ENCODE results near the gene ILK. TPM values are rescaled to one million over a fixed set of nuclear protein-coding genes. Genes with fewer than 3 reads are reported as not detected.

The ILK gene
- total and polyA plus RNA-seq, 2 donors (not counting 3 experiments of a cell fraction or from before 2014, with no cell fraction given), result 221 to 296 TPM

DNA sequence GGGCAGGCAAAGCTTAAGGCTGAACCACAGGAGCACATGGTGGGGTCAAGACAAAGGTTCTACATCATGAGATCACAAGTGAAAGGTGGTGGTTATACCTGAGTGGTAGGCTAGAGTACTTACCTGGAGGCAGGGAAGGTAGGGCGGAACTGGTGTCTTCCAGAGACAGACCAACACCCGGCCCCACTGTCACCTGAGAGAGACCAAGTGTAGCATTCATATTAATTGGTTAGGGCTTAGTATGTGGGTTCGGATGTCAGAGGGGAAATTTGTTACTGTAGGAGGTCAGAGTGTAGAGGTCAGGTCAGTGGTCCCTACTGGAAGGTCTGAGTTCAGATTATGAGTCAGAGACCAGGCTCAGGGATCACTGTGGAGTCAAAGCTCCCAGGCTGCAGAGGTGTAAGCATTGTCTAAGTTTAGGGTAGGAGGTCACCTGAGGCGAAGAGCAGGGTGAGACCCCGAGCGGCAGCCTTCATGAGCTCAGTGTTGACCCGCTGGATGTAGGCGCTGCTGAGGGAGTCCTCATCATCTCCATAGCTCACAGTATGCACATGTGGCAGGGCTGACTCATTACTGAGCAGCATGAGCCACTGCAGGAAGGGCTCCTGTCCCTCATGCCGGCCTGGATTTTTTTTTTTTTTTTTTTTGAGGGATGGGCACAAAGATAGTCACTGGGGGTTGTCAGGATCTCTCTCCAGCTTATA, 12.5 kb downstream of the ILK start:
- no TSS peak for BruUV-seq (replicated peaks)
- Histone ChIP-seq H2AFZ (ENCODE audit: low read depth, low read length) (no peak overlapping the region), H3K79me2 (ENCODE audit: control insufficient read depth, insufficient read depth, low read length) (peaks cover 12% of the 10 kb centered on the region), H3K9me1 (replicated peaks; ENCODE audit: control insufficient read depth, extremely low read depth, insufficient read depth, low read length) (no peaks in the 10 kb centered on the region), H3K27me3 (ENCODE audit: control insufficient read depth in 2 of 2, insufficient read depth in 2 of 2, low read length in 2 of 2) (no peaks in the 10 kb centered on the region), H3K4me1 (ENCODE audit: control insufficient read depth, extremely low read depth, insufficient read depth, low read length) (peaks cover 47% of the 10 kb centered on the region), H3K36me3 (ENCODE audit: control insufficient read depth in 2 of 2, extremely low read depth in 1 of 2, insufficient read depth in 2 of 2, low read length in 2 of 2) (peaks cover 11 to 14% of the 10 kb centered on the region in 2 experiments), H3K4me3 (replicated peaks in 1 of 3; ENCODE audit: insufficient read depth in 1 of 3, low read depth in 1 of 3, low read length in 3 of 3) (no peak overlapping the region), H3K27ac (ENCODE audit: insufficient read depth, low read depth, low read length) (no peak overlapping the region), H4K20me1 (replicated peaks; ENCODE audit: control insufficient read depth, extremely low read depth, insufficient read depth, low read length) (no peaks in the 10 kb centered on the region), H3K9me3 (replicated peaks; ENCODE audit: control insufficient read depth, insufficient read depth, low read length) (no peaks in the 10 kb centered on the region), H3K9ac (replicated peaks; ENCODE audit: extremely low read depth, insufficient read depth, low read length) (no peak overlapping the region), H3K4me2 (ENCODE audit: insufficient read depth, low read length) (no peak overlapping the region)
- POLR2A ChIA-PET, result interaction anchor here (1.2 kb wide), 1 partner anchor 67 kb away, joined by 3 read pairs; the partner anchor contains the start of gene MRPL17
- CTCF ChIA-PET, result interaction anchor here (1.2 to 4.5 kb wide), 4 partner anchors 52 to 87 kb away, joined by 4 to 35 read pairs (median 20); partner anchors contain the start of gene MRPL17
- DNase-seq (ENCODE audit: low read depth, low spot score), result no peak
- intact Hi-C loops (cut with micrococcal nuclease) (loop anchor here (5.0 kb wide), 1 partner anchor 141 kb away; no protein-coding TSS in a partner anchor), dilution Hi-C loops (cut with MboI; ENCODE audit: extremely low pct_ligation_motif_present, low sequenced_read_pairs) (no loop called here)
- no peak for FAIRE-seq
- TF ChIP-seq MYC (IDR thresholded peaks at IDR 0.05; ENCODE audit: low read depth, low read length) (no peak), FOS (IDR thresholded peaks at IDR 0.05; ENCODE audit: borderline replicate concordance, insufficient read depth, low read length) (peak; percentile 35)
- TF ChIP-seq, protein P1, sequence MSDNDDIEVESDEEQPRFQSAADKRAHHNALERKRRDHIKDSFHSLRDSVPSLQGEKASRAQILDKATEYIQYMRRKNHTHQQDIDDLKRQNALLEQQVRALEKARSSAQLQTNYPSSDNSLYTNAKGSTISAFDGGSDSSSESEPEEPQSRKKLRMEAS (IDR thresholded peaks at IDR 0.05; ENCODE audit: insufficient read depth, insufficient read length), result no peak

DNA sequence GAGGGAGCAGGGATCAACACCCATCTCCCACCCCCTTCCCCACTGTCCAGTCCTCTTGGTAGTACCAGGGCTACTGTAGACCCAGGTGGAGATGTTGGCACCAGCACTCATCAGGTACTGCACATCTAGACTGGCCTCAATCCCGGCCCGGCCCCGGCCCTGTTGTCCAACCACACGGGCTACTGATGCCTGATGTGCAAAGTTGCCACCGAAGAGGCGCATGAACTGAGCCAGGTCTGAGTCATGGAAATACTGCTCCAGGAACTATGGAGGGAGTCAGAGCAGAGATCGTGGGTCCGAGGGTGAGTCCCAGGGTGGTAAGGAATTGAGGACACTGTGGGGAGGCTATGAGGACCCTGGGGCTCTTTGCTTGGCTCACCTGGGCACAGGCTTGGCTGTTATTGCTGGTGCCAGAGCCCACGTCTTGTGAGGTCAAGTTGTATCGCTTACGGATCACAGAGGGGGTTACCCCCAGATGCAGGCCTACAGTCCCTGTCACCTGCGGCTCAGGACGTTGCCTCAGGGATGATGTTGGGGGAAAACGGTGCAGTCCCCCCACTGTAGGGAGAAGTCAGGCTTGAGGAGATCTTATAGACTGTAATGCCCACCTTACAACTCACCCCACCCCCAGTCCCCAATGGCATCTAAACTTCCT, 13.1 kb downstream of the ILK start:
- POLR2A ChIA-PET, result interaction anchor here (1.2 kb wide), 2 partner anchors 67 to 79 kb away, joined by 3 to 4 read pairs; partner anchors contain the start of gene MRPL17
- H2AFZ ChIP-seq (ENCODE audit: low read depth, low read length), result no peak overlapping the region

More for the DNA sequence above, 13.1 kb downstream of the ILK start:
- dilution Hi-C loops (cut with MboI; ENCODE audit: extremely low pct_ligation_motif_present, low sequenced_read_pairs) (no loop called here), intact Hi-C loops (cut with micrococcal nuclease) (loop anchor here (5.0 kb wide), 1 partner anchor 141 kb away; no protein-coding TSS in a partner anchor)
- peaks cover 7% of the 10 kb centered on the region for H3K79me2 ChIP-seq (ENCODE audit: control insufficient read depth, insufficient read depth, low read length)
- TF ChIP-seq GATA2 (IDR thresholded peaks at IDR 0.05; ENCODE audit: insufficient read depth, insufficient read length, low read depth, low read length) (no peak), MYC (IDR thresholded peaks at IDR 0.05; ENCODE audit: low read depth, low read length) (no peak), POLR2A (IDR thresholded peaks at IDR 0.05; ENCODE audit: low read depth, low read length) (no peak), POLR2AphosphoS5 (IDR thresholded peaks at IDR 0.05; ENCODE audit: insufficient read depth, low read depth, low read length) (no peak), FOS (IDR thresholded peaks at IDR 0.05; ENCODE audit: borderline replicate concordance, insufficient read depth, low read length) (no peak), JUN (IDR thresholded peaks at IDR 0.05; ENCODE audit: borderline replicate concordance, insufficient read depth, insufficient read length, low read depth) (no peak)
- TF ChIP-seq, protein P2, sequence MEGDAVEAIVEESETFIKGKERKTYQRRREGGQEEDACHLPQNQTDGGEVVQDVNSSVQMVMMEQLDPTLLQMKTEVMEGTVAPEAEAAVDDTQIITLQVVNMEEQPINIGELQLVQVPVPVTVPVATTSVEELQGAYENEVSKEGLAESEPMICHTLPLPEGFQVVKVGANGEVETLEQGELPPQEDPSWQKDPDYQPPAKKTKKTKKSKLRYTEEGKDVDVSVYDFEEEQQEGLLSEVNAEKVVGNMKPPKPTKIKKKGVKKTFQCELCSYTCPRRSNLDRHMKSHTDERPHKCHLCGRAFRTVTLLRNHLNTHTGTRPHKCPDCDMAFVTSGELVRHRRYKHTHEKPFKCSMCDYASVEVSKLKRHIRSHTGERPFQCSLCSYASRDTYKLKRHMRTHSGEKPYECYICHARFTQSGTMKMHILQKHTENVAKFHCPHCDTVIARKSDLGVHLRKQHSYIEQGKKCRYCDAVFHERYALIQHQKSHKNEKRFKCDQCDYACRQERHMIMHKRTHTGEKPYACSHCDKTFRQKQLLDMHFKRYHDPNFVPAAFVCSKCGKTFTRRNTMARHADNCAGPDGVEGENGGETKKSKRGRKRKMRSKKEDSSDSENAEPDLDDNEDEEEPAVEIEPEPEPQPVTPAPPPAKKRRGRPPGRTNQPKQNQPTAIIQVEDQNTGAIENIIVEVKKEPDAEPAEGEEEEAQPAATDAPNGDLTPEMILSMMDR (IDR thresholded peaks at IDR 0.05; ENCODE audit: extremely low read depth in 1 of 2, insufficient read depth in 1 of 2, low read depth in 1 of 2, low read length in 2 of 2), result no peak
- H3K9me3 ChIP-seq (replicated peaks; ENCODE audit: control insufficient read depth, insufficient read depth, low read length), result no peaks in the 10 kb centered on the region
- H3K9me1 ChIP-seq (replicated peaks; ENCODE audit: control insufficient read depth, extremely low read depth, insufficient read depth, low read length), result no peaks in the 10 kb centered on the region
- no peak overlapping the region for H3K9ac ChIP-seq (replicated peaks; ENCODE audit: extremely low read depth, insufficient read depth, low read length)
- peaks cover 8 to 14% of the 10 kb centered on the region in 2 experiments for H3K36me3 ChIP-seq (ENCODE audit: control insufficient read depth in 2 of 2, extremely low read depth in 1 of 2, insufficient read depth in 2 of 2, low read length in 2 of 2)
- no peaks in the 10 kb centered on the region for H4K20me1 ChIP-seq (replicated peaks; ENCODE audit: control insufficient read depth, extremely low read depth, insufficient read depth, low read length)
- FAIRE-seq, result no peak
- H3K4me2 ChIP-seq (ENCODE audit: insufficient read depth, low read length), result no peak overlapping the region
- CTCF ChIA-PET, result interaction anchor here (0.9 to 7.6 kb wide), 9 partner anchors 10 to 238 kb away, joined by 3 to 79 read pairs (median 22); partner anchors contain the start of genes ILK, MRPL17 and RRP8
- peak overlapping the region; percentile 68 for H3K27ac ChIP-seq (ENCODE audit: insufficient read depth, low read depth, low read length)
- BruUV-seq (replicated peaks), result no TSS peak
- no peak for DNase-seq (ENCODE audit: low read depth, low spot score)
- H3K4me3 ChIP-seq (replicated peaks in 1 of 3; ENCODE audit: insufficient read depth in 1 of 3, low read depth in 1 of 3, low read length in 3 of 3), result no peak overlapping the region
- no peaks in the 10 kb centered on the region for H3K27me3 ChIP-seq (ENCODE audit: control insufficient read depth in 2 of 2, insufficient read depth in 2 of 2, low read length in 2 of 2)
- H3K4me1 ChIP-seq (ENCODE audit: control insufficient read depth, extremely low read depth, insufficient read depth, low read length), result peaks cover 43% of the 10 kb centered on the region

Data from endothelial cell of umbilical vein (primary cell).